GM19324 (cell line): ENCODE data around the gene HYAL2.

ENCODE experiments used
- ATAC-seq: cut with Tn5 transposase; IDR thresholded peaks from one replicate; pipeline ENCODE4 v1.9.1; 2021; ENCODE audit warnings: mild to moderate bottlenecking, moderate library complexity; ENCODE audit not compliant: unreplicated experiment, low FRiP score

The HYAL2 gene

DNA sequence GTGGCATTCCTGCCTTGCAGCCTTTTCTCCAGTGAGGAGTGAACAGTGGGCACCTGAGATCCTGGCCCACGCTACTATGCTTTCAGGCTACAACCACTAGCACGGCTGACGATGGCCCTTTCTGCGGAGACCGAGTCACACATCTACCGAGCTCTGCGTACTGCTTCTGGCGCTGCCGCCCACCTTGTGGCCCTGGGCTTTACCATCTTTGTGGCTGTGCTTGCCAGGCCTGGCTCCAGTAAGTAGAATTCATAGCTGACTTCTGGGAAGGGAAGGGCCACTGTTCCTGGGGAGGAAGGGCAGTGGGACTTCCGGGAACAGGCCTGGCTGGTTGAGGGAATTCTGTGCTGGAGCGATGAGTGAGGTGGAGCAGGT is 28.8 kb upstream of the HYAL2 start:
- no peak for ATAC-seq

DNA sequence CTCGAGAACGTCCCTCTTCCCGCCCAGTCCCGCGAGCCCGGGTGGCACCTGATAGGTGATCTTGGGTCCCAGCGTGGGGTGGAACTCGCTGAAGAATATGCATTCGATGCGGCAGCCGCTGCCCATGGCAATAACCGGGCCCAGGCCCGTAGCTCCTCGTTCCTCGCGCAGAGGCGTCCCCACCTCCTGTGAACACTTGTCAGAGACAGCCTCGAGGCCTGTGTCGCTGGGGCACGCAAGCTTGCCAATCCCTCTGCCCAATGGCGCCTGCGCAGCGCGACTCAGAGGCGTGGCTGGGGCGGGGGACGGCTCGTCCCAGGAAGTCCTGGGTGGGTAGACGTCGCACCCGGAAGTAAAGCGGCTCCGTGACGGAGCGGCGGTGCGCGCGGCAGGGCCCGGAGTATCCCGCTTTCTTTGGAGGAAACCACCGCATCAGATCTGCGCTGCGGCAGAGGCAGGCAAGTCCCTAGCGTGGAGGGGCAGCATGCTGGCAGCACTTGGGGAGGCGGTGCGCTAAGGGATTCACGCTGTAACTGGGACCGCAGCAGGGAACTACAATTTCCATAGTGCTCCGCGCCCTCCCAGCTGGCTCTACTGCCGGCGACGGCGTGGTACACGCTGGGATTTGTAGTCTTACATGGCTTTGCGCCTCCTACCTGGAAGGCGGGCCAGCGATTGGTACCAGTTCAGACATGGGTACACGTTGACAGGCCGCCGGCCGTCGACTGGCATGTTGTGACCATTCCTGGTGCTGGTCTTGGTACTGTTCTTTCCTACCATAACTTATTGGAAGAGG is 28.2 kb upstream of the HYAL2 start, which contains the start of the genes CYB561D2 and NPRL2:
TSS of gene CYB561D2 (plus strand) at position 336 of the 796 bp plus-strand sequence. CDS start 572 bp downstream, outside the sequence.
TSS of gene NPRL2 (minus strand) at position 249 of the 796 bp plus-strand sequence. CDS start at position 126, 123 bp downstream.
- ATAC-seq = peak; percentile 88

DNA sequence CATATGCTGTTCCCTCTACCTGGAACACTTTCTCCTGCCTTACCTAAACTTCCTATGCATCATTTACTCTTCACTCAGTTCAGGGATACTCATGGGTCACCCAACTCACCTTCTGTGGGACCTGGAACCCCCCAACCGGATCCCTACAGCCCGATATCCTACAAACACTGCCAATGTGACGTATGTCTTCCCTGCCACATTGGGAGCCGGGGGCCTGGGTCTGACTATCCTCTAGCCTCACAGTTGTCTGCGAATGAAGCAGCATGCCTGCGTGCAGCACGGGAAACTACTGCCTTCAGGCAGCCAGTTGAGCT is 27.6 kb upstream of the HYAL2 start:
- ATAC-seq = no peak

DNA sequence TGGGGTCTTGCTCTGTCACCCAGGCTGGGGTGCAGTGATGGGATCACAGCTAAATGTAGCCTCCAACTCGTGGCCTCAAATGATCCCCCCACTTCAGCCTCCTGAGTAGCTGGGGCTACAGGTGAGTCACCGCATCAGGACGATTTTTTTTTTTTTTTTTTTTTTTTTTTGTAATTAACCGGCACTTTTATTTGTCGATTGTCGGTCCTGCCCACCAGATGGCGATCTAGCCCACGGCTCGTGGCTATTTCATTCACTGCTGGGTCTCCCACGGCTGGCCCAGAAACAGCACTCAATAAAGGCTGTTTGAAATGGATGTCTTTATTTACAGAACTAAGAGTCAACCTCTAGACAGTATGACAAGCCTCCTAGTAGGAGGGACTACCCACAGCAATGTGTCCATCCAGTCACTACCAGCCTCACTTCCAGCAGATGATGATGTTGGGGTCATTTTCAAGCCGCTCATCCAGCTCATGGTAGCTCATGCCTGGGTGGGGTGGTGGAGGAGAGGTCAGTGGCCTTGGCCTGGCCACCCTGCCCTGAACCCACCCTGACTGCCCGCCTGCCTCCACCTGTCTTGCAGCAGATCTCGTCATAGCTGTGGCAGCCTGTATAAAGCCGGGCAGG is 24.8 kb upstream of the HYAL2 start:
- ATAC-seq = no peak

DNA sequence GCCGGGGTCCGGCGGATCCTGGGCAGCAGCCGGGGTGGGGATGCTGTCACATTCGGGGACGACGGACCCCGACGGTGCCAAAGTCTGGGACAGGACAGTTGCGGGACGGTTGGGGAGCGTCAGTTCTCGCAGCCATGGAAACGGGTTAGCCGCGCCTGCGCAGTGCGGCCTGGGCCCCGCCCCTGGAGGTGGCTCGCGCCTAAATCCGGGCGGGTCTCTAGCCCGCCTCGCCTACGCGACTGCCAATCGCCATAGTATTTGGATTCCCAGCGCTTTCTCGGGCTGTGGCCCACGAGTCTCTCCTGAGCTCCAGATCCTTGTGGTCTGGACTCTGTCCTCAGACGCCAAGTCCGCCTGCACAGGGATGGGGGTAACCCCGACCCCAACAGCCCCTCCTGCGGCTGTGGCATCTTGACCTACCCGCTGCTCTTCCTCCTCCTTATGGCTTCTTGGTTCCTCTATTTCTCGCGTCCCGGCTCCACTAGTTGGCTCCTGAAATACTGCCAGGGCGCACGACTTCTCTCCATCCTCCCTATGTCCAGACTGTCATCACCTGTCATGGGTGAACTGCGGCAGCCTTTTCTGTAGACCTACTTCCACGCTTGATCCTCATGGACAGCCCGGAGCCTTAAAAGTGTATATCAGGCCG is 23.2 kb upstream of the HYAL2 start, which contains the start of gene ZMYND10:
TSS of gene ZMYND10 (minus strand) at position 147 of the 649 bp plus-strand sequence. CDS start 153 bp downstream, outside the sequence.
- ATAC-seq = no peak

DNA sequence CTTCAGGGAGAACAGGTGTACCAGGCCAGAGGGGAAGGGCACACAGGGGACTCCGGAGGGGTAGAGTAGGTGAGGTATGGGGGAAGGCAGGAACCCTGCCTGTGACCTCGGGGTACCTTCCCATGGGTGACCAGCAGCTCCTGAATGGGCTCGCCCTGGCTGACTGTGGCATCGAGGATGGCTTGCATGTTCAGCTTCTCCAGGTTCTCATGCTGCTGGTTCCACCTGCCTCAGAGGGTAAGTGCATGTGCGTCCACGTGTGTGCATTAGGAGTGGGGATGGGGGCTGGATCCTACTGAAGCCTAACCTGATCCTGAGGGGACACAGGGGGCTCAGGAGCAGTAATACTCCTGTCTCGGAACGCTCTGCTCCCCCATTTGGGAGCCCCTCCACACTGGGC is 22.5 kb upstream of the HYAL2 start:
- no peak for ATAC-seq

DNA sequence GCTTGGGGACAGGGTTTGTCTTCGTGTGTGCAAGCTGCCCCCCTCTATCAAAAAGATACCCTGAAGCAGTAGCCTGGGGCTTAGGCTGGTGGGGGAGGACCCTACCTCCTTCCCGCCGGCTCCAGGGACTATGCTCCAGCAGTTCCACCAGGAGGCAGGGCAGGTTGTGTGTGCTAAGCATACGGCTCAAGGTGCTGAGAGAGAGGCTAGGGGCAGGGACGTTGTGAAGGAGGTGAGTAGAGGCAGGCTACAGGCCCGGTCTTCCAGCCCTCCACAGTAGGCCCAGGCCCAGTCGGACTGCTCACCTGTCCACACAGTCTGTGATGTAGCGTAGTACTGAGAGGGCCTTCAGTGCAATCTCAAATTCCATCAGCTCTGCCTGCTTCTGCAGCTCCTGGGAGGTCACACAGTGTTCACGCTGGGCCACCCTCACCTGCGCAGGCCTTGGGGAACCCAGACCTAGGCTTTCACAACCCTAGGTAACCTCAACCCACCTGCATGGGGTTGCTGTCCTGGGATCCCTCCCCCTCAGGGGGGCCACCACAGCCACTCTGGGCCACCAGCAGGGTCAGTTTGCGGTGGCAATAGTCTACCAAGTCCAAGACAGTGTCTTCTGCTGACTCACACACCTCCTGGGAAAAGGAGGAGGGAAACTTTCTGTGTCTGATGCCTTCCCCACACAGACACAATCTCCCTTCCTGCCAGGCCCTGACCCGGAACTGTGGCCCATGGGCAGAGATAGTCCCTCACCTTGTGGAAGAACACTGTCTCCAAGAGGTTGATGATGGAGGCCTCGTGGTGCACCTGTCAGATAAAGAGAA is 20.5 kb upstream of the HYAL2 start:
- no peak for ATAC-seq

DNA sequence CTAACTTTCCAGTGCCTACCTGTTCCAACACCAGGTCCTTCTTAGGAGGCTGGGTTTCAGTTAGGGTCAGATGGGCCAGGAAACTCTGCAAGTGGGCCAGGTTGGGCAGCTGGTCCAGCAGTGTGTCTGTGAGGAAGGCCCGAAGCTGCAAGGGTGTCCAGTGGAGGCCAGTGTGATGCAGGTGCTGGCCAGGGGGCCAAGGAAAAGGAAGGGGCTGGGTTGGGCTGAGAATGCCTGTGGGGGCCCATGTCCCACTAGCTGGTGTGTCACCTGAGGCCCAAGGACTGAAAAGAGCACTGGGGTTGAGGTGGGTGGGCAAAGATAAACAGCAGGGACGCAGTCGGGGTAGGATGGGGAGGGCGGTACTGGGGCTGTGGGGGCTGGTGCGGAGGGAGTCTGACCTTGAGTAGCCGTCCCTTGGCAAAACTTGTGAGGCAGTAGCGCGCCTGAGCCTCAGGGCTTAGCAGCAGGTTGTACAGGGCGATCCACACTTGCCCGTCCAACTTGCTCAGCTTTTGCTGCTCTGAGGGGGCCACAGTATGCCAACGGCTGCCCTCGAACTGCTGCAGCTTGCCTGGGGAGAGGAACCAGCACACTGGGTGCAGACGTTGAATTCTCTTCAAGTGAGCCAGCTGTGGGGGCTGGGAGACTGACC is 19.6 kb upstream of the HYAL2 start:
- no peak for ATAC-seq

DNA sequence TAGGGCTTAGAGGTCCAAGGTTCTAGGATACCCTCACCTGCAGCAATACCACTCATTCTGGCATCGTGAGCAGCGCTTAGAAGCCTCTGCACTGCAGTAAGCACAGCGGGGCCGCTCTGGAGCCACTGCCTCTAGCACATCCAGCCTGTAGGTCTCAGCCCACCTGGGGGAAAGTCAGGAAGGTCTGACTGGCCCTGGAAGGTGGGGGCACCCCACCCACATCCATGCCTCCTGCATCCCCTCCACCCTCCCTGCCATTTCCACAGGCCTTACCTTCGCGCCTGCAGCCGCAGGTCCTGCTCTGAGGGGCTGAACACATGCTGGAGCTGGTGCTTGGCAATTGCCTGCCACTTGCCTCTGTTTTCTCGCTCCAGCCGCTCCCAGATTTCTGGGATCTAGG is 19.0 kb upstream of the HYAL2 start:
- no peak for ATAC-seq

DNA sequence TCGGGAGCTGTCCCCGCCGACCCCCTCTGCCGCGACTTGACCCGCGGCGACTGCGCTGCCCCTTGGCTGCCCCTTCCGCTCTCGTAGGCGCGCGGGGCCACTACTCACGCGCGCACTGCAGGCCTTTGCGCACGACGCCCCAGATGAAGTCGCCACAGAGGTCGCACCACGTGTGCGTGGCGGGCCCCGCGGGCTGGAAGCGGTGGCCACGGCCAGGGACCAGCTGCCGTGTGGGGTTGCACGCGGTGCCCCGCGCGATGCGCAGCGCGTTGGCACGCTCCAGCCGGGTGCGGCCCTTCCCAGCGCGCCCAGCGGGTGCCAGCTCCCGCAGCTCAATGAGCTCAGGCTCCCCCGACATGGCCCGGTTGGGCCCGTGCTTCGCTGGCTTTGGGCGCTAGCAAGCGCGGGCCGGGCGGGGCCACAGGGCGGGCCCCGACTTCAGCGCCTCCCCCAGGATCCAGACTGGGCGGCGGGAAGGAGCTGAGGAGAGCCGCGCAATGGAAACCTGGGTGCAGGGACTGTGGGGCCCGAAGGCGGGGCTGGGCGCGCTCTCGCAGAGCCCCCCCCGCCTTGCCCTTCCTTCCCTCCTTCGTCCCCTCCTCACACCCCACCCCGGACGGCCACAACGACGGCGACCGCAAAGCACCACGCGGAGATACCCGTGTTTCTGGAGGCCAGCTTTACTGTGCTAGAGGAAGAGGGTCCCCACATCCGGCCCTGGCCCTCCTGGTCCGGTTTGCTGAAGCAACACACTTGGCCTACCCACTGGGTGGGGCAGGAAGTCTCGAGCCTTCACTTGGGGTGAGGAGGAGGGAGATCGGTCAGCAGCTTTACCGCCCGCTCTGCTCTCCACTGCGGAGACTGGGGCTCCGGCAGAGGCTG is 18.1 kb upstream of the HYAL2 start, which contains the start of gene RASSF1:
TSS of gene RASSF1 (minus strand) at position 389 of the 882 bp plus-strand sequence. CDS start at position 358, 31 bp downstream.
- ATAC-seq = no peak

DNA sequence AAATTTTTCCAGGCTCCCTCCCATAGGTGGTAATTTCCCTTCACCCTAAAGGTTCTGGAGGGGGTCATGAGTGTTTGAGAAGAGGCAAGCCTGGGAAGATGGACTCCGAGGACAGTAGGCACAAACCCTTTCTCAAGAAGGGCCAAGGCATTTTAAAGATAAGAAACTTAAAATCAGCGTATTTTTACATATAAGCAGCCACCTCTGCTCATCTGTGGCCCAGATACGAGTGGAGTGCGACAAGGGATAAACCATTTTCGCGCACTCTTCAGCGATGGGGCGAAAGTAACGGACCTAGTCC is 17.6 kb upstream of the HYAL2 start:
- no peak for ATAC-seq

DNA sequence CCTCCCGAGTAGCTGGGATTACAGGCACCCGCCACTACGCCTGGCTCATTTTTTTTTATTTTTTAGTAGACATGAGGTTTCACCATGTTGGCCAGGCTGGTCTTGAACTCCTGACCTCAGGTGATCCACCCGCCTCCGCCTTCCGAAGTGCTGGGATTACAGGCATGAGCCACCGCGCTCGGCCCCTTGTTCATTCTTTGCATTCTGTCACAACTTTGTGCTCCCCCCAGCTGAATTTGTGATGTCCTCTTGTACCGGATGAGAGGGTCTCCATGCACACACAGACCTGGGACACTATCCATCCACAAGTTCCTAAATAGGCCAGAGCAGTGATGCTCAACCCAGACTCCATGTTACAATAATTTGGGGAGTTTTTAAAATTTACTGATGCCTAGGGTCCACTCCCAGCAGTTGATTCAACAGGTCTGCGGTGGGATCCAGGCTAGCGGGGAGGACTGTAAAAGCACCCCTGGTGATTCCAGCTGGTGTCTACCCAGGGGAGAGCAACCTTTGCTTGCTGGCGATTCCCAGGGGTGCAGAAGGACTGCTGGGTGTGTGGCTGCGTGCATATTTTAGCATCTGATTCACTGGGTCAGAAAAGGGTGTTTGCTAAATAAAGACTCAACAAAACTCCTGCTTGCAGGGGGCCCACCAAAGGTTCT is 17.1 kb upstream of the HYAL2 start:
- no peak for ATAC-seq

DNA sequence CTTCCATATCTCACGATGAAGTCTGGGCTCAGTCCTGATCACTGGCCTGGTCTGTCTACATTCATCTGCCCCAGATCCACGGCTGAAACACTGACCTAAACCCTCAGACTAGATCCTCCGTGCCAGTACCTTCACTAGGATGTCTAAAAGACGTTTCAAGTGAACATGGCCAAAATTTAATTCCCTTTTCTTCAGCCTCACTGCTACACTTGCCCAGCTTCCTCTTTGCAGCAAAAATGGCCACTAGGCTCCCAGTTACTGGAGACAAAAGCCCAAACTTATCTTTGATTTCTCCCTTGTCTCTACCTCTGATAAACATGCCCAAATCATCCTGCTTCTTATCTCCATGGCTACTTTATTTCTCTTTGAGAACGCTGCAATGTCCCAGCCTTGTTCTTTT is 16.4 kb upstream of the HYAL2 start:
- ATAC-seq = no peak

DNA sequence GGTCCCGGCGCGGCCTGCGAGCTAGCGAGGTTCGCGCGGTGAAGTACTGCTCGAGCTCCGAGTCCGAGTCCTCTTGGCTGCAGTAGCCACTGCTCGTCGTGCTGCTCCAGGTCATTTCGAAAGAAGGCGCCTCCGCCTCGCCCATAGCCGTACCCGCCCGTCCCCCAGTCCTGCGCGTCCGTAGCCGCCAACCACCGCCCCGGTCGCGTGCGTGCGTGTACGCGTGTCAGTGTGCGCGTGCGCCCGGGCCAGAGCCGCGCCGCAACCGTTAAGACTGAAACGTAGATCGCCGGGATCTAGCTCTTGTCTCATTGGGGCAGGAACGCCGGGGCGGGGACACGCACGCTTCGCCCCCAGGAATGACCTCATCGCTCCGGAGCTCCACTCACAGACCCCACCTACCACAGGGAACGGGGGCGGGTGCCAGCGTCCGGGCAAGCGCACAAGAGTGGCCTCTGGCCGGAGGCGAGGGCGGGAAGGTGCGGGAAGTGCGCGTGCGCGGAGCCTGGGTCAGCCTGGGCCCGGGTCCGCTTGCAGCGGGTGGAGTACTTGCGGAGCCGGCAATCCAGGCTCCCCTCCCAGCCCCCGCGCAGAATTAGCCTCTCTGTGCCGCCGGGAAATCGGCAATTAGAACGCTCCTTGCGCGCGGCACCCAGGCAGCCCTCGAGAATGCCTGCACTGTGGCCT is 14.8 kb upstream of the HYAL2 start:
- ATAC-seq = peak; percentile 87

DNA sequence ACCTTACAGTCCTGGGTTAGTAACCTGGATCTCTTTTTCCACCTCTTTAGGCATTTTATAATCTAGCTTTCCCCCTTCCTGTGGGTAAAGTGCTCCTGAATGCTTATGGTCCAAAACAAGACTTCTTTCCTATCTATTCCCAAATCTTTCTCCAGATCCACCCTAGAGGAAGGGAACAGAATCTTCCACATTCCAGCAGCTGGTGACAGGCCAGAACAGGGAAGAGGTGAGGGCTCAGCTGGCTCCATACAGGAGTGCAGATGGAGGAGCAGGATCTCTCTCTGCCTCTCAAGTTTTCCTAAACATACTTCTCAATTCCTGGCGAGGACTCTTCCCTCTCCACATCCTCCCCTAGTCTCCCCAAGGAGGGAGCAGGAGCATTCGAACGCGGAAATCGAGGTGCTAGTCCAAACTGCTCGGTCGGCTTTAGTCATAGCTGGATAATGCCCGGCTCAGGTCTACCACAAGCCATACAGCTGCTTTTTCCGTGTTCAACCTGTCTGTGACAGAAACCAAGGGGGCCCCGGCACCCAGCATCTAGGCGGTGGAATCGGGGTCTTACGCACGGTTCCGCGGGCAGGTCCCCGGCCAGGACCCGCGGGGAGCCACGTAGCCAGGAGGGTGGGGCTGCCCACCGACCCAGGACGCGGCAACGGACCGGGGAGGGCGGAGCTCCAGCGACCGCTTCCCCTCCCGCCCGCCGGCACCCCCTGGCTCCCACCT is 14.1 kb upstream of the HYAL2 start:
- ATAC-seq = peak; percentile 34

DNA sequence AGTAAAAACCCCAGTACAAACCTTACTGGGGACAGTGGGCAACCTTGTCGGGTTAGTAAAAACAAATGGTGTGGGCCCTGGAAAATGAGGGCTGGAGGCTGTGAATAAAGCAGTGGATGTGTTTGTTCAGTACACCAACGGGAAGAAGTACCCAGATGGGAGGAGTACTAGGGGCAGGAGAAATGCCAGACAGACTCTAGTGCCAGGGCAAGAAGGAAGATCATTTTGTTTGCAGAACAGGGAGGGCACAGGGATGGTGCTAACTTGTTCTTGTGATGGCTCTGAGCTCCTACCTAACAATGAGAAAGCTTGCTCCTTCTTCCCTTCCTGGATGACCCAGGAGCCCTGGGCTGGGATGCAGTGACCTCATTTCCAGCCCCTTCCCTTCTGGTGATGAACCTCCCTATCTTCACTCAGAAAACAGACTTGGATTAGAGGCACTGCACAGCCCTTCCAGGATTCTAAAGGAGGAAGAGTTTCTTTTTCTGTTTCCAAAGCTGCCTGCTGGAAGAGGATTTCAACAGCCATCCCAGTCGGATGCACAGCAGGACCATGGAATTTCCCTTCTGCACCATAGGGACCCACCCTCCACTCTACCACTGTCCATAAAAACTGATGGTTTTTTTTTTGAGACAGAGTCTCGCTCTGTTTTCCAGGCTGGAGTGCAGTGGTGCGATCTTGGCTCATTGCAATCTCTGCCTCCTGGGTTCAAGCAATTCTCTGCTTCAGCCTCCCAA is 12.0 kb upstream of the HYAL2 start:
- no peak for ATAC-seq
